SIG-M5 treated with dmso at 0.1 percent for 504 hours (cell line): ENCODE results near the gene BTF3L4.

Experiments used
- DNase-seq: peaks from one replicate; lab custom pipeline; 2025; ENCODE audit not compliant: unreplicated experiment; lab: John Stamatoyannopoulos, UW

Gene BTF3L4

GRCh38 chr1:52122384-52122783 is 66.3 kb downstream of the BTF3L4 start:
- no peak for DNase-seq

- no peak for DNase-seq
Observed at GRCh38 chr1:52123622-52124021, 67.5 kb downstream of the BTF3L4 start.

DNA sequence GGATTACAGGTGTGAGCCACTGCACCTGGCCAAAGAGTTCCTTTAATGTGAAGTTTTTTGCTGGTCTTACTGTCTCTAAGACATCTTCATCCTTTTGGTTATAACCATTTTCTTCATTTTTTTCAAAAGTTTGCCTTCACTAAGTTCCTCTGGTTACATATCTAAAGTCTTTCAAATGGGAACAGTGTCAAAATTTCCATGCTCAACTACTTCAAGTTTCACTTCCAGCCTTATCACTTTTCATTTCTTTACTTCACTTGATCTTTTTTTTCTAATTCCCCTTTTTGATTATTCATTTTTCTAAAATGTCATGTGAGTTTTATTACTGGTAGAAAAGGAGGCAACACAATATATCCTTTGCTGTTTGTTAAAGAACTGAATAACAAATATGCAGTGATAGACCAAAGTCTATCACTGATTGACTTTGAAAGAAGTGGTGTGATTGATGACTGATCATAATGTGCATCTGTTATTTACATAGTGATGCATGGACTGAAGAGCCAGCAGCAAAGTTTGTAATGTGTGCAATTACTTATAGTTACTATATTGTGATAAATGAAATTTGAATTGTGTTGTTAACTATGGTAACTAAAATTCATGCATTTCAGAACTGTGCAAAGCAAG is 69.8 kb downstream of the BTF3L4 start:
- DNase-seq = no peak

DNA sequence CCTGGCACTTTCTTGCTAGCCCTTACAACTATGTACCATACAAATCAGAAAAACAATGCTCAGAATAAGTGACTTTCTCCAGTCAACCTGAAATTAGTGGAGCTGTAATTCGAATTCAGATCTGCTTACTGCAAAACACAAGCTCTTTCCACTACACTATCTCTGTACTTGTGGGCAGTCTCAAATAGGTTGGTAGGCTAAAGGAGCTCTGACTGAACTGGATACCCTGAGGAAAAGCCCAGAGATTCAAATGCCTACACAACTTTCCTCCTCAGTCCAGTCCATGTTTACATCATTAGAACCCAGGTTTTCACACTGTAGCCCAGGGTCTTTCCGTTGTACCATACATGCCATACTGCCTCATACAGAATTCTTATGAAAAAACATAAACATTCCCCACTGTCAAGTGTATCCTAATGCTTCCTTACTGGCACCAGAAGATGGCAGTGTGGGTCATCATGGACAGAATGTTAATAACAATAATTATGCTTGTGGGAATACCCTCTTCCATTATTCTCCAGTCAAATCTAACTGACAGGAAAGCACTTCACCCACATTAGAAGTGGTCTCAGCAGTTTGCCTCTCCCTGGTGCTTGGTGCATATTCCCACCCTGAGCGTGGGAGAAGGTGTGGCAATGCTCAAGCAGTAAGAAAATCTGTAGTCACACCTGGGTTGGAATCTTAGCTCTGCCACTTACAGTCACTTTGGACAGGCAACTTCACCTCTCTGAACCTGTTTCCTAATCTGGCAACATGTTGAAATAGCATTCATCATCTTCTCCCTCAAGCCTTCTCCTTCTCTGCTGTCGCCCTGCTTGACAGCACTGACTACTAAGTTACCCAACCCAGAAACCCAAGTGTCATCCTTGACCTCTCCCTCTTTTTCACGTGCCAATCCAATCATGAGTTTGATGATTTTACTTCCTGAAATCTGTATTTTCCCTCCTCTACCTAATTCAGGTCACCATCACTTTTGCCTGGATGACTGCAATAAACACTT is 71.4 kb downstream of the BTF3L4 start:
- peak; percentile 29 for DNase-seq

DNA sequence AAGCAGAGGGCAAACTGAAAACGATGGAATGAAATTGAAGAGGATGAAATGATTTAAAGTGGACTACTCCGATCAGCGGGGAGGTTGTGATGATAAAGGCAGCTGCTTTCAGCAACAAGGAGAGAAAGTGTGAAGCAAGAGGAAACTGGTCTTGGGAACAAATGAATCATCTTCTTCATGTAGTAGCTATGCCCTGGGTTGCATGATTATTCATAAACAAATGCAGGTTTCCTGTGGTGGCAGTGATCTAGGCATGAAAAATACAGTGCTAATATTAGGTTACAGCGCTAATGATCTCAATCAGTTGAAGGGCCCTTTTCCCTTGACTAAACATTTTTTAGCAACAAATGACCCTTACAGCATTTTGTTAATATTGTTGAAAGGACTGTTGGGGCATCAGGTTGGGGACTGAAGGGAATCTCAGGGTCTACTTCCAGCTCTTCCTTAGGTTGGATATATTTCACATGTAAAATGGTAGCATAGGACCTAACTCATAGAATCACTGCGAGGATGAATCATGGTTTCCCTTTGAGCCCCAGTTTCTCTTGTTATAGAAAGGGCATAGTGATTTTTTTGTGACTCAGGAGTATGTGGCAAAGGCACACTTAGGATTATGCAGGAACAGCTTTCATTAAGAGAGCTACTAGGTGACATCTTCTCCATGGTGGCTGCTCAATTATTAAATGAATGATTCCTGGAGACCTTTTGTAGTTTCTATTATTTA is 83.9 kb downstream of the BTF3L4 start:
- peak; percentile 84 for DNase-seq
